CD8-positive, alpha-beta memory T cell (primary cell): ENCODE measurements around the gene PHC2. TPM values are rescaled to one million over a fixed set of nuclear protein-coding genes. Genes with fewer than 3 reads are reported as not detected.

Experiments used
- CTCF ChIA-PET: fragments of 350-600 bp; sonication (Branson Sonifier 250); formaldehyde crosslinking; loops from one replicate; lab custom pipeline; 2021; ENCODE audit warnings: antibody characterized with exemption; lab: Charles Lee
- POLR2A ChIA-PET: fragments of 350-600 bp; sonication (Branson Sonifier 250); formaldehyde crosslinking; loops from one replicate; lab custom pipeline; 2021; ENCODE audit warnings: antibody characterized with exemption; lab: Charles Lee
- DNase-seq, 5 donors: peaks; one replicate each; pipeline versions ENCODE4 v3.0.0 to v3.0.0-alpha.2; 2020 to 2022; ENCODE audit warnings: mixed read lengths in 1 of 5
- H3K27ac ChIP-seq: one replicate; pipeline ENCODE4 v1.7.0; 2013; ENCODE audit warnings: low read depth, mild to moderate bottlenecking, low read length, moderate library complexity
- H3K27me3 ChIP-seq: 2 replicates; pipeline ENCODE4 v1.7.0; 2013; ENCODE audit warnings: low read length, mild to moderate bottlenecking; ENCODE audit not compliant: insufficient read depth, poor library complexity, severe bottlenecking
- H3K36me3 ChIP-seq: 2 replicates; pipeline ENCODE4 v1.7.0; 2013; ENCODE audit warnings: mild to moderate bottlenecking, low read length, moderate library complexity; ENCODE audit not compliant: insufficient read depth
- H3K4me1 ChIP-seq: 2 replicates; pipeline ENCODE4 v1.7.0; 2013; ENCODE audit warnings: mild to moderate bottlenecking, low read length, moderate library complexity; ENCODE audit not compliant: insufficient read depth
- H3K4me3 ChIP-seq: 2 replicates; pipeline ENCODE4 v1.7.0; 2013; ENCODE audit warnings: mild to moderate bottlenecking, low read length
- H3K9me3 ChIP-seq: 2 replicates; pipeline ENCODE4 v1.7.0; 2013; ENCODE audit warnings: mild to moderate bottlenecking, low read length
- H3K27ac Mint-ChIP-seq, 8 donors: one replicate each; pipeline ENCODE4 v1.8.0; 2020 to 2021; ENCODE audit warnings: mixed read lengths in 8 of 8, mild to moderate bottlenecking in 6 of 8, inconsistent platforms in 3 of 8, moderate library complexity in 3 of 8
- H3K27me3 Mint-ChIP-seq, 2 donors: one replicate each; pipeline ENCODE4 v1.8.0; 2020 to 2021; ENCODE audit warnings: mixed read lengths in 2 of 2, mild to moderate bottlenecking in 1 of 2, moderate library complexity in 1 of 2
- H3K36me3 Mint-ChIP-seq, 3 donors: one replicate each; pipeline ENCODE4 v1.8.0; 2020 to 2021; ENCODE audit warnings: mixed read lengths in 3 of 3, inconsistent platforms in 1 of 3, mild to moderate bottlenecking in 1 of 3
- H3K4me1 Mint-ChIP-seq, 3 donors: one replicate each; pipeline ENCODE4 v1.8.0; 2020 to 2021; ENCODE audit warnings: mixed read lengths in 3 of 3, inconsistent platforms in 1 of 3, mild to moderate bottlenecking in 1 of 3
- H3K4me3 Mint-ChIP-seq, 7 donors: one replicate each; pipeline ENCODE4 v1.8.0; 2020 to 2021; ENCODE audit warnings: mixed read lengths in 7 of 7, mild to moderate bottlenecking in 6 of 7, moderate library complexity in 4 of 7, inconsistent platforms in 2 of 7
- H3K9me3 Mint-ChIP-seq, 5 donors: one replicate each; pipeline ENCODE4 v1.8.0; 2020 to 2022; ENCODE audit warnings: mixed read lengths in 5 of 5, mild to moderate bottlenecking in 3 of 5, moderate library complexity in 2 of 5, inconsistent platforms in 1 of 5
- polyA plus RNA-seq: library from polyadenylated mRNA; unstranded; fragments of 300-500 nt; fragmentation: Illumina TruSeq; gene quantifications from one replicate; pipeline ENCODE4 v1.2.3, GENCODE V29; 2021
- total RNA-seq, 2 experiments: library from RNA; stranded (reverse); gene quantifications; one replicate each; pipeline ENCODE4 v1.2.3, GENCODE V29; 2021

PHC2 gene
- total and polyA plus RNA-seq, 3 experiments from 2014 or later, result 25.5 to 34.2 (median 25.8) TPM

- Mint-ChIP-seq H3K27me3 (peaks cover 14 to 57% of the 10 kb centered on the region in 2 donors), H3K4me1 (no peaks in the 10 kb centered on the region), H3K27ac (no peak overlapping the region), H3K36me3 (no peaks in the 10 kb centered on the region), H3K4me3 (no peak overlapping the region), H3K9me3 (no peaks in the 10 kb centered on the region)
- Histone ChIP-seq H3K9me3 (no peaks in the 10 kb centered on the region), H3K27ac (no peak overlapping the region), H3K36me3 (no peaks in the 10 kb centered on the region), H3K4me3 (no peak overlapping the region), H3K4me1 (no peaks in the 10 kb centered on the region), H3K27me3 (no peaks in the 10 kb centered on the region)
- no peak for DNase-seq
- CTCF ChIA-PET, result no interaction called here
- POLR2A ChIA-PET, result no interaction called here
Observed at GRCh38 chr1:33407352-33408092, 23.4 kb downstream of the PHC2 start.

- ChIA-PET POLR2A (no interaction called here), CTCF (no interaction called here)
- Mint-ChIP-seq H3K27me3 (peaks cover 1 to 43% of the 10 kb centered on the region in 2 donors), H3K4me1 (no peaks in the 10 kb centered on the region), H3K4me3 (no peak overlapping the region), H3K36me3 (no peaks in the 10 kb centered on the region), H3K9me3 (no peaks in the 10 kb centered on the region), H3K27ac (no peak overlapping the region)
- no peak for DNase-seq
- Histone ChIP-seq H3K4me1 (no peaks in the 10 kb centered on the region), H3K4me3 (no peak overlapping the region), H3K9me3 (no peaks in the 10 kb centered on the region), H3K27me3 (no peaks in the 10 kb centered on the region), H3K27ac (no peak overlapping the region), H3K36me3 (no peaks in the 10 kb centered on the region)
Observed at GRCh38 chr1:33402206-33402605, 28.7 kb downstream of the PHC2 start.

GRCh38 chr1:33401471-33401870 is 29.4 kb downstream of the PHC2 start:
- no peak overlapping the region for H3K27ac Mint-ChIP-seq
- CTCF ChIA-PET, result no interaction called here
- H3K4me3 Mint-ChIP-seq, result no peak overlapping the region
- H3K27me3 Mint-ChIP-seq, result peaks cover 3 to 38% of the 10 kb centered on the region in 2 donors
- no peaks in the 10 kb centered on the region for H3K9me3 Mint-ChIP-seq
- H3K4me1 ChIP-seq, result no peaks in the 10 kb centered on the region
- no peak overlapping the region for H3K4me3 ChIP-seq
- H3K9me3 ChIP-seq, result no peaks in the 10 kb centered on the region
- no peak for DNase-seq
- POLR2A ChIA-PET, result no interaction called here
- H3K27ac ChIP-seq, result no peak overlapping the region
- no peaks in the 10 kb centered on the region for H3K27me3 ChIP-seq
- H3K36me3 ChIP-seq, result no peaks in the 10 kb centered on the region
- H3K4me1 Mint-ChIP-seq, result peaks cover 0 to 5% (median 0%) of the 10 kb centered on the region in 3 donors
- no peaks in the 10 kb centered on the region for H3K36me3 Mint-ChIP-seq

- H3K27me3 ChIP-seq, result no peaks in the 10 kb centered on the region
- no peaks in the 10 kb centered on the region for H3K9me3 Mint-ChIP-seq
- no peaks in the 10 kb centered on the region for H3K36me3 Mint-ChIP-seq
- no peak for DNase-seq
- H3K27me3 Mint-ChIP-seq, result peaks cover 2 to 43% of the 10 kb centered on the region in 2 donors
- no peaks in the 10 kb centered on the region for H3K36me3 ChIP-seq
- H3K4me3 ChIP-seq, result no peak overlapping the region
- POLR2A ChIA-PET, result no interaction called here
- no peak overlapping the region for H3K27ac Mint-ChIP-seq
- H3K4me1 ChIP-seq, result no peaks in the 10 kb centered on the region
- CTCF ChIA-PET, result no interaction called here
- no peak overlapping the region for H3K4me3 Mint-ChIP-seq
- peaks cover 0 to 5% (median 0%) of the 10 kb centered on the region in 3 donors for H3K4me1 Mint-ChIP-seq
- no peaks in the 10 kb centered on the region for H3K9me3 ChIP-seq
- H3K27ac ChIP-seq, result no peak overlapping the region
Observed at GRCh38 chr1:33400153-33400911, 30.6 kb downstream of the PHC2 start.

GRCh38 chr1:33399375-33399774 is 31.5 kb downstream of the PHC2 start:
- no peak overlapping the region for H3K4me3 Mint-ChIP-seq
- CTCF ChIA-PET, result no interaction called here
- H3K4me3 ChIP-seq, result no peak overlapping the region
- H3K4me1 ChIP-seq, result no peaks in the 10 kb centered on the region
- DNase-seq, result no peak
- no peaks in the 10 kb centered on the region for H3K36me3 ChIP-seq
- H3K9me3 ChIP-seq, result no peaks in the 10 kb centered on the region
- H3K9me3 Mint-ChIP-seq, result no peaks in the 10 kb centered on the region
- H3K4me1 Mint-ChIP-seq, result peaks cover 0 to 5% (median 0%) of the 10 kb centered on the region in 3 donors
- H3K27ac ChIP-seq, result no peak overlapping the region
- H3K27me3 Mint-ChIP-seq, result peaks cover 2 to 43% of the 10 kb centered on the region in 2 donors
- POLR2A ChIA-PET, result no interaction called here
- no peaks in the 10 kb centered on the region for H3K36me3 Mint-ChIP-seq
- no peak overlapping the region for H3K27ac Mint-ChIP-seq
- no peaks in the 10 kb centered on the region for H3K27me3 ChIP-seq

DNA sequence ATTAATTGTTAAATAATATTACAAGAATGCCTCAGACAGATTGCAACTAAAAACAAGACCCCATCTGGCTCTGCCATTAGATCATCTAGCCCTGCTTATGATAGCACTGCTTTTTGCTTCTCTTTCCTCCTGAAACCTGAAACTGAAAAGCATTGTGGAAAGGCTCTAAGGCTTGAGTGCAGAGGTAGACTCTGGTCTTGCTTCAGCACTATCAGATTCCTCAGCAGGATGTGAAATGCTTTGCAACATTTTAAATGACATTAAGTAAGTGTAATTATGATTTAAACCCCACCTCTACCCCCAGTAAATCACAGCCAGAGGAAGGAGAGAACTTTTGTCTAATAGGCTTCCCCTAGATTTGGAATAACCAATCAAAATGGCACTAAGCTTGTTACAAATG is 32.9 kb downstream of the PHC2 start:
- Histone ChIP-seq H3K4me1 (no peaks in the 10 kb centered on the region), H3K27ac (no peak overlapping the region), H3K9me3 (no peaks in the 10 kb centered on the region), H3K4me3 (no peak overlapping the region), H3K36me3 (no peaks in the 10 kb centered on the region), H3K27me3 (no peaks in the 10 kb centered on the region)
- no peaks in the 10 kb centered on the region for H3K9me3 Mint-ChIP-seq
- H3K36me3 Mint-ChIP-seq, result no peaks in the 10 kb centered on the region
- H3K4me1 Mint-ChIP-seq, result peaks cover 0 to 5% (median 0%) of the 10 kb centered on the region in 3 donors
- H3K4me3 Mint-ChIP-seq, result no peak overlapping the region
- POLR2A ChIA-PET, result no interaction called here
- peaks cover 9 to 42% of the 10 kb centered on the region in 2 donors for H3K27me3 Mint-ChIP-seq
- no peak for DNase-seq
- no peak overlapping the region for H3K27ac Mint-ChIP-seq
- CTCF ChIA-PET, result no interaction called here

- Mint-ChIP-seq H3K4me1 (peaks cover 0 to 5% (median 0%) of the 10 kb centered on the region in 3 donors), H3K27me3 (peaks cover 11 to 49% of the 10 kb centered on the region in 2 donors), H3K27ac (no peak overlapping the region), H3K36me3 (no peaks in the 10 kb centered on the region), H3K4me3 (no peak overlapping the region), H3K9me3 (no peaks in the 10 kb centered on the region)
- CTCF ChIA-PET, result no interaction called here
- Histone ChIP-seq H3K9me3 (no peaks in the 10 kb centered on the region), H3K27ac (no peak overlapping the region), H3K27me3 (no peaks in the 10 kb centered on the region), H3K4me1 (no peaks in the 10 kb centered on the region), H3K36me3 (no peaks in the 10 kb centered on the region), H3K4me3 (no peak overlapping the region)
- no peak for DNase-seq
- POLR2A ChIA-PET, result no interaction called here
Observed at GRCh38 chr1:33397125-33397506, 33.8 kb downstream of the PHC2 start.
